Measurements from ENCODE around the gene DACH1. TPM values are rescaled to one million over a fixed set of nuclear protein-coding genes. Genes with fewer than 3 reads are reported as not detected.

DACH1 gene
- total RNA-seq, 1 experiment from 2014 or later = not detected

GRCh38 chr13:71454509-71454908 is 412.5 kb downstream of the DACH1 start:
- TF ChIP-seq CEBPB (IDR thresholded peaks at IDR 0.05; ENCODE audit: low read depth) = no peak
- CTCF ChIA-PET = no interaction called here
- Histone ChIP-seq H3K9me3 (ENCODE audit: control insufficient read depth in 1 of 2, insufficient read depth in 1 of 2, low read depth in 1 of 2, low read length in 2 of 2) (no peaks in the 10 kb centered on the region), H3K36me3 (ENCODE audit: control insufficient read depth in 1 of 2, insufficient read depth in 2 of 2, low read length in 2 of 2) (no peaks in the 10 kb centered on the region), H3K9ac (ENCODE audit: low read length) (no peak overlapping the region), H3K4me1 (ENCODE audit: control insufficient read depth in 1 of 2, insufficient read depth in 2 of 2, low read length in 2 of 2) (no peaks in the 10 kb centered on the region), H3K27me3 (ENCODE audit: insufficient read depth, low read length) (no peaks in the 10 kb centered on the region), H3K4me2 (ENCODE audit: low read length) (no peak overlapping the region), H4K20me1 (ENCODE audit: insufficient read depth) (no peaks in the 10 kb centered on the region), H2AFZ (ENCODE audit: low read depth, low read length, poor library complexity, severe bottlenecking) (no peak overlapping the region), H3K79me2 (ENCODE audit: insufficient read depth, low read length) (no peaks in the 10 kb centered on the region), H3K9me2 (ENCODE audit: insufficient read depth) (no peaks in the 10 kb centered on the region), H3K4me3 (replicated peaks in 1 of 2; ENCODE audit: low read depth in 1 of 2, low read length in 2 of 2) (no peak overlapping the region), H3K27ac (ENCODE audit: low read depth, low read length) (no peak overlapping the region)
- no peak for DNase-seq (ENCODE audit: low read depth, low spot score)
- POLR2A ChIA-PET = no interaction called here
- BruUV-seq (replicated peaks) = no TSS peak
- no peak for ATAC-seq
- RAD21 ChIA-PET (ENCODE audit: low non-redundant PET in 1 of 2, low total read pairs in 2 of 2, uncharacterized antibody in 2 of 2, unreplicated experiment in 2 of 2) = no interaction called here
- intact Hi-C loops (cut with micrococcal nuclease) = no loop called here

DNA sequence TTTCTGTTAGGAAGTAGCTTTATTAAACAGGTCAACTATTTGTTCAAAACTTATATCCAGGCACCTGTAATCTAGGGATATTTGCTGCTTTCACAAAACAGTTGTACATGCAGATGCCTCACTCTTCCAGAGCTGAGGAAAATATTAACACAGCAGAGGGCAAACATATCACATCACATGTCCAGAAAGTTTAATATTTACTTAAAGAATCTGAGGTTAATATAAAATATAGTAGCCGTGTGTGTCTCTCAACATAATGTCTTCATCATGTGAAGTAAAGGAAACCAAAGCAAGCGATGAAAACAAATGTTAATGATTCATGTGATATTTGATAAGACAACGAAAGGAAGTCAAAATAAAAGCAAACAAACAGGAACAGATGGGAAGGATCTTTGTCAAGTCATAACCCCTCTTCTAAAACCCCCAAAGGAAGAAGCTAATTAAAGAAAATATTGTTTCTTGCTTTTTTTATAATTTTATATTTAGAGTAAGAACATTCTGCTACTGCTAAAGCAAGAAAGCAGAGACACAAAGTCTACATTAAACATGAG is 418.8 kb downstream of the DACH1 start:
- ChIA-PET RAD21 (ENCODE audit: low non-redundant PET in 1 of 2, low total read pairs in 2 of 2, uncharacterized antibody in 2 of 2, unreplicated experiment in 2 of 2) (no interaction called here), POLR2A (no interaction called here), CTCF (no interaction called here)
- no peaks in the 10 kb centered on the region for H3K9me2 ChIP-seq (ENCODE audit: insufficient read depth)
- H3K4me3 ChIP-seq (replicated peaks in 1 of 2; ENCODE audit: low read depth in 1 of 2, low read length in 2 of 2) = no peak overlapping the region
- H3K9ac ChIP-seq (ENCODE audit: low read length) = no peak overlapping the region
- DNase-seq (ENCODE audit: low read depth, low spot score) (no peak), ATAC-seq (no peak)
- H3K4me1 ChIP-seq (ENCODE audit: control insufficient read depth in 1 of 2, insufficient read depth in 2 of 2, low read length in 2 of 2) = no peaks in the 10 kb centered on the region
- H4K20me1 ChIP-seq (ENCODE audit: insufficient read depth) = no peaks in the 10 kb centered on the region
- H3K36me3 ChIP-seq (ENCODE audit: control insufficient read depth in 1 of 2, insufficient read depth in 2 of 2, low read length in 2 of 2) = no peaks in the 10 kb centered on the region
- H3K9me3 ChIP-seq (ENCODE audit: control insufficient read depth in 1 of 2, insufficient read depth in 1 of 2, low read depth in 1 of 2, low read length in 2 of 2) = no peaks in the 10 kb centered on the region
- no peak overlapping the region for H2AFZ ChIP-seq (ENCODE audit: low read depth, low read length, poor library complexity, severe bottlenecking)
- no peak overlapping the region for H3K27ac ChIP-seq (ENCODE audit: low read depth, low read length)
- no peaks in the 10 kb centered on the region for H3K27me3 ChIP-seq (ENCODE audit: insufficient read depth, low read length)
- no peaks in the 10 kb centered on the region for H3K79me2 ChIP-seq (ENCODE audit: insufficient read depth, low read length)
- H3K4me2 ChIP-seq (ENCODE audit: low read length) = no peak overlapping the region
- no TSS peak for BruUV-seq (replicated peaks)
- intact Hi-C loops (cut with micrococcal nuclease) = no loop called here
- no peak for TF ChIP-seq ZNF274 (IDR thresholded peaks at IDR 0.05; ENCODE audit: low read depth, low read length)
- no peak for TF ChIP-seq ATF3 (IDR thresholded peaks at IDR 0.05)
- no peak for TF ChIP-seq JUND (IDR thresholded peaks at IDR 0.05)
- TF ChIP-seq FOSL1 (IDR thresholded peaks at IDR 0.05; ENCODE audit: low read depth) = no peak
- TF ChIP-seq, protein P1, sequence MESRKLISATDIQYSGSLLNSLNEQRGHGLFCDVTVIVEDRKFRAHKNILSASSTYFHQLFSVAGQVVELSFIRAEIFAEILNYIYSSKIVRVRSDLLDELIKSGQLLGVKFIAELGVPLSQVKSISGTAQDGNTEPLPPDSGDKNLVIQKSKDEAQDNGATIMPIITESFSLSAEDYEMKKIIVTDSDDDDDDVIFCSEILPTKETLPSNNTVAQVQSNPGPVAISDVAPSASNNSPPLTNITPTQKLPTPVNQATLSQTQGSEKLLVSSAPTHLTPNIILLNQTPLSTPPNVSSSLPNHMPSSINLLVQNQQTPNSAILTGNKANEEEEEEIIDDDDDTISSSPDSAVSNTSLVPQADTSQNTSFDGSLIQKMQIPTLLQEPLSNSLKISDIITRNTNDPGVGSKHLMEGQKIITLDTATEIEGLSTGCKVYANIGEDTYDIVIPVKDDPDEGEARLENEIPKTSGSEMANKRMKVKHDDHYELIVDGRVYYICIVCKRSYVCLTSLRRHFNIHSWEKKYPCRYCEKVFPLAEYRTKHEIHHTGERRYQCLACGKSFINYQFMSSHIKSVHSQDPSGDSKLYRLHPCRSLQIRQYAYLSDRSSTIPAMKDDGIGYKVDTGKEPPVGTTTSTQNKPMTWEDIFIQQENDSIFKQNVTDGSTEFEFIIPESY (IDR thresholded peaks at IDR 0.05; ENCODE audit: extremely low read depth, insufficient replicate concordance, low read length) = no peak
- no peak for TF ChIP-seq CBX3 (IDR thresholded peaks at IDR 0.05; ENCODE audit: low read depth)
- TF ChIP-seq ZFX (IDR thresholded peaks at IDR 0.05) = no peak
- TF ChIP-seq YY1 (IDR thresholded peaks at IDR 0.05; ENCODE audit: extremely low read depth, insufficient replicate concordance, low read depth, low read length) = no peak
- TF ChIP-seq EZH2 (IDR thresholded peaks at IDR 0.05) = no peak
- TF ChIP-seq, protein P2, sequence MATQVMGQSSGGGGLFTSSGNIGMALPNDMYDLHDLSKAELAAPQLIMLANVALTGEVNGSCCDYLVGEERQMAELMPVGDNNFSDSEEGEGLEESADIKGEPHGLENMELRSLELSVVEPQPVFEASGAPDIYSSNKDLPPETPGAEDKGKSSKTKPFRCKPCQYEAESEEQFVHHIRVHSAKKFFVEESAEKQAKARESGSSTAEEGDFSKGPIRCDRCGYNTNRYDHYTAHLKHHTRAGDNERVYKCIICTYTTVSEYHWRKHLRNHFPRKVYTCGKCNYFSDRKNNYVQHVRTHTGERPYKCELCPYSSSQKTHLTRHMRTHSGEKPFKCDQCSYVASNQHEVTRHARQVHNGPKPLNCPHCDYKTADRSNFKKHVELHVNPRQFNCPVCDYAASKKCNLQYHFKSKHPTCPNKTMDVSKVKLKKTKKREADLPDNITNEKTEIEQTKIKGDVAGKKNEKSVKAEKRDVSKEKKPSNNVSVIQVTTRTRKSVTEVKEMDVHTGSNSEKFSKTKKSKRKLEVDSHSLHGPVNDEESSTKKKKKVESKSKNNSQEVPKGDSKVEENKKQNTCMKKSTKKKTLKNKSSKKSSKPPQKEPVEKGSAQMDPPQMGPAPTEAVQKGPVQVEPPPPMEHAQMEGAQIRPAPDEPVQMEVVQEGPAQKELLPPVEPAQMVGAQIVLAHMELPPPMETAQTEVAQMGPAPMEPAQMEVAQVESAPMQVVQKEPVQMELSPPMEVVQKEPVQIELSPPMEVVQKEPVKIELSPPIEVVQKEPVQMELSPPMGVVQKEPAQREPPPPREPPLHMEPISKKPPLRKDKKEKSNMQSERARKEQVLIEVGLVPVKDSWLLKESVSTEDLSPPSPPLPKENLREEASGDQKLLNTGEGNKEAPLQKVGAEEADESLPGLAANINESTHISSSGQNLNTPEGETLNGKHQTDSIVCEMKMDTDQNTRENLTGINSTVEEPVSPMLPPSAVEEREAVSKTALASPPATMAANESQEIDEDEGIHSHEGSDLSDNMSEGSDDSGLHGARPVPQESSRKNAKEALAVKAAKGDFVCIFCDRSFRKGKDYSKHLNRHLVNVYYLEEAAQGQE (IDR thresholded peaks at IDR 0.05; ENCODE audit: low read depth) = no peak
- TF ChIP-seq TCF7L2 (IDR thresholded peaks at IDR 0.05; ENCODE audit: borderline replicate concordance, extremely low read depth, insufficient read depth, insufficient read length) = no peak
- TF ChIP-seq POLR2A (IDR thresholded peaks at IDR 0.05; ENCODE audit: borderline replicate concordance, extremely low read depth, insufficient read depth, insufficient read length) = no peak
- no peak for TF ChIP-seq RAD21 (IDR thresholded peaks at IDR 0.05; ENCODE audit: low read depth)

All from HCT116 (cell line).